Stimulated activated CD4-positive, alpha-beta T cell treated with anti-CD3 and anti-CD28 coated beads, Interleukin-1b, Interleukin-23, amount 100 ng/mL, for 4 hours (primary cell): ENCODE measurements around the gene GDPD4.

Experiments
- DNase-seq, 2 donors: peaks; one replicate each; pipeline ENCODE4 v3.0.0-alpha.2; 2020; ENCODE audit warnings: low read depth in 2 of 2

The GDPD4 gene

GRCh38 chr11:77299528-77299993, 1.9 kb downstream of the GDPD4 start:
- DNase-seq, result no peak

GRCh38 chr11:77294040-77294439, 7.4 kb downstream of the GDPD4 start:
- DNase-seq, result no peak

DNA sequence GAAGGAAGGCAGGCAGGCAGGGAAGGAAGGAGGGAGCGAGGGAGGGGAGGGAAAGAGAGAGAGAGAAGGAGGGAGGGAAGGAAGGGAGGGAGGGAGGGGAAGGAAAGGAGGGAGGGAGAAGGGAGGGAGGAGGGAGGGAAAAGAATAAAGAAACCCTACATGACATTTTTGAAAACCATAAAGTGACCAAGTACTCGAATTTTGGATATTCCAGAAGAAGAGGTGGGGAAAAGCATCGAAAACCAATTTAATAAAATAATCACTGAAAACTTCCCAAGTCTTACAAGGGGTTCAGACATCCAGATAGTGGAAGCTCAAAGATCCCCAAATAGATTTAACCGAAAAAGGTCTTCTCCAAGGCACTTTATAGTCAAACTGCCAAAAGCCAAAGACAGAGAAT, 11.7 kb downstream of the GDPD4 start:
- DNase-seq, result no peak

- DNase-seq, result no peak
Measured at GRCh38 chr11:77287615-77288273, 13.7 kb downstream of the GDPD4 start.

- no peak for DNase-seq
Measured at GRCh38 chr11:77287136-77287535, 14.3 kb downstream of the GDPD4 start.

- no peak for DNase-seq
Measured at GRCh38 chr11:77284476-77285468, 16.7 kb downstream of the GDPD4 start.

- DNase-seq, result no peak
Measured at GRCh38 chr11:77283101-77283500, 18.4 kb downstream of the GDPD4 start.

- no peak for DNase-seq
Measured at GRCh38 chr11:77278595-77279506, 22.6 kb downstream of the GDPD4 start.

DNA sequence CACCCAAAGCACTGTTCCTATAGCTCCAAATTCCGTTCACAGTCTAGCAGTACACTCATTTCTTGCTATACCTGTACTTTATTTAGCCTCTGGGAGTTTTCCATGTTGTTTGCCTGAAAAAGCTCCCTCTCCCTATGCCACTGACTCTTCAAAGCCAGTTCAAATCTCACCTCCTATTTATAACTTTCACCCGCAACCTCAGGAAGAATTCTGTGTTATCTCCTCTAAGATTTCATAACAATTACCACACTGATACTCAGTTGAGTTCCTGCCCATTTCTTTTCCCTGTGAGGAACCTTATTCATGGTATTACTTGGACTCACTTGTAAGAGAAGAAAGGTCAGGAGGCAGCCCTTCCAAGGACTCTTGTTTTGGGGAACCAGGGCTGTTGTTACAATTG, 25.2 kb downstream of the GDPD4 start:
- no peak for DNase-seq

DNA sequence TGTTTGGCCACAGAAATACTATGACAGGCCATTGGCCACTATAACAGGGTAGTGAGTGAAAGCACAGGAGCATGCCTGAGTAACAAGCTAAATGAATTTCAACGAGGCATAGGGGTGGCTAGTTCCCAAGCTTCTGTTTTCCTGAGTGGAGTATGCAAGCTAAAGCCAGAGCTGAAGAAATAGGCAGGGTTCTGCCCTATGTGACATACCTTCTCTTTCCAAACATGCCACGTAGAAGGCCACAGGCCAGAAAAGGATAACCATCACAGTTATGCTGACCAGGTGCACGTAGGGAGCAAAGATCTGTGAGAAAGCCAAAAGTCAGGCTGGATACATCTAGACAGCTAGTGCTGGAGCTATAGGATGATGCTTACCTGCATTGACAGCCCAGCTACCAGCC, 30.6 kb downstream of the GDPD4 start:
- no peak for DNase-seq

- DNase-seq, result no peak
Measured at GRCh38 chr11:77269484-77270123, 31.9 kb downstream of the GDPD4 start.

- DNase-seq, result no peak
Measured at GRCh38 chr11:77267962-77268361, 33.5 kb downstream of the GDPD4 start.

- no peak for DNase-seq
Measured at GRCh38 chr11:77266766-77267165, 34.7 kb downstream of the GDPD4 start.

DNA sequence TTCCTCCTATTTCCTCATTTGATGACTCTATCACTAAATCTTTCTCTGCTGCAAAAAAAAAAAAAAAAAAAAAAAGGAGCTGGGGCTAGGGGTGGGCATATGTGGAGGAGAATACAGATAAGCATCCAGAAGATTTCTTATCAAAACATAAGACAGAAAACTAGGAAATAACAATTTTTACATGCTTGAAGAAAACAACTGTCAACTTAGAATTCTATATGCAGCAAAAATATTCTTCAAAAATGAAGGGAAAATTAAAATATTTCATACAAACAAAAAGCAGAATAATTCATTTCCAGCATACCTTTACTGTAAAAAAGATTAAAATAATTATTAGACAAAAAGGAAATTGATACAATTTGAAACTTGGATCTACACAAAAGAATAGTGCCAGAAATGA, 38.7 kb downstream of the GDPD4 start:
- no peak for DNase-seq

- DNase-seq, result no peak
Measured at GRCh38 chr11:77259641-77260040, 41.8 kb downstream of the GDPD4 start.

- no peak for DNase-seq
Measured at GRCh38 chr11:77253690-77254089, 47.8 kb downstream of the GDPD4 start.

DNA sequence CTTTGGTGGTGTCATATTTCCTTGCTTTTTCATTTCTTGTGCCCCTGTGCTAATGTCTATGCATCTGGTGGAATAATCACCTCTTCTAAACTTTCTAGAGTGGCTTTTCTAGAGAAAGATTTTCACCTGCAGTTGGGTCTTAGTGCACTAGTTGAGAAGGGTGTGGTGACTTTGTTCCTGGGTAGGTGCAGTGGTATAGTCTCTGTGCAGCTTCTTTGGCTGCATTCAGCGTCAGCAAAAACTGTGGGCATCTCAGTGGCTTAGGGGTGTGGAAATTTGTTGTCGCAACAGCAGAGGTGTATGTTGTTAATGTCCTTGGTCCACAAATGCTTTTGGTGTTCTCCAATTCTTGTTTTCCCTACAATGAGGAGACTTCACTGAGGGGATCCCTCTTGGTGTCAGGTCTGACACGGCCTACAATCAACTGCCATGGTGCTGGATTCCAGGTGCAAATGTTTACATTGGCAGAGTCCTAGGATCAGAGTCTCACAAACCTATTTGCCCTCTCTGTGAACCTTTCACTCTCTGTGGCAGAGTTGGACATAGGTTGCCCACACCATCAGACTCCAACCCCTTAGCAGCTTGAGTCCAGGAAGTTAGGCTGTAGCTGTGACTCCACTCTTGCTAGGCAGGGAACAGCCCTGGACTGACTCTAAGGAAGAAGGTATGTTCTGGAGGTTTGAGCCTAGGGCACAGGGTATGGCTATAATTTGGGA, 48.8 kb downstream of the GDPD4 start:
- no peak for DNase-seq

GRCh38 chr11:77250881-77251640, 50.4 kb downstream of the GDPD4 start:
- DNase-seq, result no peak

- DNase-seq, result no peak
Measured at GRCh38 chr11:77249427-77249826, 52.1 kb downstream of the GDPD4 start.
